GM19467 (cell line): ENCODE data around the gene PRR20G.

Experiments
- ATAC-seq: cut with Tn5 transposase; IDR thresholded peaks from one replicate; pipeline ENCODE4 v1.9.1; 2021; ENCODE audit warnings: mild to moderate bottlenecking, moderate library complexity; ENCODE audit not compliant: unreplicated experiment

The PRR20G gene

DNA sequence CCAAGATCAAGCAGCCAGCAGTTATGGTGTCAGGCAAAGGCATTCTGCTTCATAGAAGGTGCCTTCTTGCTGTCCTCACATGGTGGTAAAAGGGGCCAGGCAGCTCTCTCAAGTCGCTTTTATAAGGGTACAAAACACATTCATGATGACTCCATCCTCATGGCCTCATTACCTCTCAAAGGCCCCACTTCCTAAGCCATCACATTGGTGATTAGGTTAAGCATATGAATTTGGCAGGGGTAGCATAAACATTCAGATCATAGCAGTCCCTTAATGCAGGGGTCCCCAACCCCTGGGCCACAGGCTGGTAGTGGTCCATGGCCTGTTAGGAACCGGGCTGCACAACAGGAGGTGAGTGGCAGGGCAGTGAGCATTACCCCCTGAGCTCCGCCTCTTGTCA is 52.1 kb downstream of the PRR20G start:
- no peak for ATAC-seq

GRCh38 chr3:127234778-127235177 is 53.1 kb downstream of the PRR20G start:
- no peak for ATAC-seq
